Transverse colon (tissue), 4 donors: ENCODE results near the gene FBXO44. TPM values are rescaled to one million over a fixed set of nuclear protein-coding genes. Genes with fewer than 3 reads are reported as not detected.

Experiments used
- DNase-seq: peaks from one replicate; pipeline ENCODE4 v3.0.0-alpha.2; 2019
- H3K27ac ChIP-seq, 4 donors: fragments of 200-600 bp; sonication (generic); 2 replicates each; pipeline ENCODE4 v1.5.1; 2016 to 2018; ENCODE audit warnings: inconsistent platforms in 4 of 4
- H3K27me3 ChIP-seq: fragments of 200-600 bp; sonication (generic); 2 replicates; pipeline ENCODE4 v1.5.1; 2017; ENCODE audit warnings: inconsistent platforms
- H3K36me3 ChIP-seq, 4 donors: fragments of 200-600 bp; sonication (generic); 2 replicates each; pipeline ENCODE4 v1.5.1; 2017 to 2019; ENCODE audit warnings: inconsistent platforms in 4 of 4
- H3K4me1 ChIP-seq, 4 donors: fragments of 200-600 bp; sonication (generic); 2 replicates each; pipeline ENCODE4 v1.5.1; 2017 to 2020; ENCODE audit warnings: inconsistent platforms in 4 of 4
- H3K4me3 ChIP-seq, 4 donors: fragments of 200-600 bp; sonication (generic); 1 replicate in 1 of 4; 2 replicates in 3 of 4; pipeline versions ENCODE4 v1.5.1 to v1.6.1; 2017 to 2019; ENCODE audit warnings: inconsistent platforms in 4 of 4
- H3K9me3 ChIP-seq, 2 donors: fragments of 200-600 bp; sonication (generic); 2 replicates each; pipeline ENCODE4 v1.5.1; 2017 to 2019; ENCODE audit warnings: inconsistent platforms in 2 of 2
- CTCF ChIP-seq, 5 experiments: fragments of 200-600 bp in 3 of 5; fragments of 450-650 bp in 2 of 5; sonication (generic) in 3 of 5; IDR thresholded peaks; 1 replicate in 2 of 5; 2 replicates in 3 of 5; pipeline ENCODE4 v1.5.1; 2016 to 2017; ENCODE audit warnings: antibody characterized with exemption in 5 of 5, inconsistent platforms in 3 of 5, mild to moderate bottlenecking in 2 of 5, moderate library complexity in 1 of 5
- EP300 ChIP-seq: sonication (generic); formaldehyde crosslinking; IDR thresholded peaks from one replicate; pipeline ENCODE4 v1.6.1; 2017; ENCODE audit warnings: antibody characterized with exemption, low read depth
- POLR2A ChIP-seq: fragments of 450-650 bp; IDR thresholded peaks from one replicate; pipeline ENCODE4 v1.6.1; 2016; ENCODE audit warnings: antibody characterized with exemption, mild to moderate bottlenecking, moderate library complexity
- POLR2AphosphoS5 ChIP-seq, 3 donors: sonication (generic); formaldehyde crosslinking; IDR thresholded peaks; one replicate each; pipeline ENCODE4 v1.6.1; 2016; ENCODE audit warnings: antibody characterized with exemption in 3 of 3
- WGBS, 2 donors: methylation state at CpG; one replicate each; pipeline ENCODE4 v1.1.5; 2018; ENCODE audit warnings: low coverage in 1 of 2; 5-methylcytosine and 5-hydroxymethylcytosine counted together
- in situ Hi-C, 4 donors: fragments of 200-750 bp; cut with MboI; loops; one replicate each; pipeline versions ENCODE4 v1.15.0 to v1.15.1; 2017; ENCODE audit warnings: low sequenced_read_pairs in 3 of 4, low pct_ligation_motif_present in 1 of 4, low pct_unique_long_range_greater_than_20kb in 1 of 4
- intact Hi-C: fragments of 100-400 bp; cut with DNase I; formaldehyde crosslinking; loops from one replicate; pipeline ENCODE4 v1.15.1; 2023; ENCODE audit warnings: low total_unique reads
- total RNA-seq, 4 donors: library from RNA; depleted of rRNA; stranded (reverse); fragments of >200 nt; gene quantifications; one replicate each; pipeline ENCODE4 v1.1.0, GENCODE V29; 2016

The FBXO44 gene
- total RNA-seq, 4 donors from 2014 or later, result 3.2 to 10.5 (median 6.9) TPM

- H3K27me3 ChIP-seq, result peaks cover 38% of the 10 kb centered on the region
- no peak for TF ChIP-seq CTCF (IDR thresholded peaks at IDR 0.05)
- no peak for TF ChIP-seq POLR2AphosphoS5 (IDR thresholded peaks at IDR 0.05)
- TF ChIP-seq EP300, result no peak
- TF ChIP-seq POLR2A, result no peak
- intact Hi-C loops, result loop anchor here (5.0 kb wide), 1 partner anchor 64 kb away; no protein-coding TSS in a partner anchor
- H3K9me3 ChIP-seq, result no peaks in the 10 kb centered on the region
- peak overlapping the region in 3 of 4 donors; percentile 55 to 85 (median 73) for H3K4me3 ChIP-seq
- H3K4me1 ChIP-seq, result peaks cover 22 to 39% (median 32%) of the 10 kb centered on the region in 4 donors
- peak overlapping the region in 2 of 4 donors; percentile 48 to 75 for H3K27ac ChIP-seq
- 71 to 73% methylated on average over 3 to 7 of the region's 7 CpGs for WGBS, 2 donors
- in situ Hi-C loops, result no loop called here
- no peaks in the 10 kb centered on the region for H3K36me3 ChIP-seq
- no peak for DNase-seq
Measured at GRCh38 chr1:11653861-11654136, 878 bp upstream of the FBXO44 start.

DNA sequence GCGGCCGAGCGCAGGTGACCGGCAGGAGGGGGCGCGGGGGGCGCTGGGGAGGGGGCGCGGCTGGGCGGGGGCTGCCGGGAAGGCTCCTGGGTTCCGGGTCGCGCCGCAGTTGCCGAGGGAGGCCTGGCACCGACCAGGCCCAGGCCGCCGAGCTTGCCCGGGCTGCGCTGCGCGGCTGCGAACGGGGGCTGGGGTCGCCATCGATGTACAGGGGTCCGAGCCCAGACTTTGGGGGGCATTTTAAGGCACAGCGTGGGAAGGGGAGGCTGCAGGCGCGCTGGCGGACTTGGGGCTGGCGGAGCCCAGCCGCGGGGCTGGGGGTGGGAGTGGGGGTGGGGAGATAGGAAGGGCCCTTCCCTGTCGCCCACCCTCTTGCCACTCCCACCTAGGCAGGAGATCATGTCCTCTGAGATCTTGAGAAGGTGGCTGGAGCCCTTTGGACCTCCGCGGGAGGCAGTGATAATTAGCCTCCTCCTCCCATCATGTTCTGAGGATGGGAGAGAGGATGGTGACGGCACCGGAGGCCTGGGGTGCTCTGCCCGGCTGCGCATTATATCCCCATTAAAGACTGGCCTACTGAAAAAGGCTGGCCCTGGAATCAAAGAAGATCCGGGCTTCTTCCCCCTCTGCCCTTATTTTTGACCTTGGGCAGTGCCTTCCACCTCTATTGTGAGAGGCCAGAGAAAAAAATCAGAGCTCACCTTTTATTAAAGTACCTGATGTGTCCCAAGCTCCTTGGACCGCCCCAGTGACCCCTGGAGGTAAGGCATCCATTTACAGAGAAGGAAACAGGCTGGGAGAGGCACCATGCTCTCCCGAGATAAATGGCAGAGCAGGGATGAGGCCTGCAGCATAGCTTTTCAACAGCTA is 497 bp downstream of the FBXO44 start:
- in situ Hi-C loops, result loop anchor here in 1 of 4 donors (5.0 kb wide), 1 partner anchor 62 kb away; no protein-coding TSS in a partner anchor

DNA sequence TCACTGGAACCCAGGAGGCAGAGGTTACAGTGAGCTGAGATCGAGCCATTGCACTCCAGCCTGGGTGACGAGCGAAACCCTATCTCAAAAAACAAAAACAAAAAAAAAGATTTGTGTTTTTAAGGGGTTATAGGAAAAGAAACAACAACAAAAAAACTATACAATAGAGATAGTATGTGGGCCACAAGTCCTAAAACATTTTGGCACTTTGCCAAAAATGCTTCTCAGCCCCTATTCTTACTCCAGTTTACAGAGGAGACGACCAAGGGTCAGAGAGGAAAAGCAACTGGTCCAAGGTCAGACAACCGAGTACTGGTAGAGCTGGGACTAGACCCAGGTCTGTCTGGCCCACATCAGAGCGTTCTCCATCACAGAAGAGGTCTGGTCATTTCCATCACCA is 3.0 kb downstream of the FBXO44 start:
- H3K4me1 ChIP-seq, result peaks cover 11 to 18% (median 14%) of the 10 kb centered on the region in 4 donors
- no peak overlapping the region for H3K27ac ChIP-seq
- no peaks in the 10 kb centered on the region for H3K9me3 ChIP-seq
- intact Hi-C loops, result no loop called here
- TF ChIP-seq EP300 (no peak), POLR2AphosphoS5 (IDR thresholded peaks at IDR 0.05) (no peak), CTCF (IDR thresholded peaks at IDR 0.05) (no peak), POLR2A (no peak)
- DNase-seq, result no peak
- H3K27me3 ChIP-seq, result peaks cover 12% of the 10 kb centered on the region
- H3K36me3 ChIP-seq, result no peaks in the 10 kb centered on the region
- in situ Hi-C loops, result loop anchor here in 1 of 4 donors (5.0 kb wide), 1 partner anchor 60 kb away; no protein-coding TSS in a partner anchor
- WGBS, 2 donors, result 81 to 85% methylated on average over 5 to 6 of the region's 6 CpGs
- H3K4me3 ChIP-seq, result no peak overlapping the region

More for the DNA sequence above, 497 bp downstream of the FBXO44 start:
- Histone ChIP-seq H3K36me3 (no peaks in the 10 kb centered on the region), H3K27me3 (peaks cover 24% of the 10 kb centered on the region), H3K4me3 (peak overlapping the region; percentile 50 to 85 (median 64)), H3K4me1 (peaks cover 18 to 25% (median 20%) of the 10 kb centered on the region in 4 donors), H3K27ac (peak overlapping the region in 2 of 4 donors; percentile 42 to 43), H3K9me3 (no peaks in the 10 kb centered on the region)
- no peak for DNase-seq
- TF ChIP-seq POLR2A, result no peak
- TF ChIP-seq EP300, result no peak
- TF ChIP-seq POLR2AphosphoS5 (IDR thresholded peaks at IDR 0.05), result no peak
- TF ChIP-seq CTCF (IDR thresholded peaks at IDR 0.05), result no peak
- WGBS, 2 donors, result 21% methylated on average over 17 of the region's 45 CpGs; no CpG with 5 or more reads in 1 of the 2 donors
- intact Hi-C loops, result loop anchor here (5.0 kb wide), 1 partner anchor 62 kb away; no protein-coding TSS in a partner anchor

GRCh38 chr1:11658542-11658941 is 3.9 kb downstream of the FBXO44 start:
- Histone ChIP-seq H3K9me3 (no peaks in the 10 kb centered on the region), H3K27me3 (peaks cover 12% of the 10 kb centered on the region), H3K4me3 (no peak overlapping the region), H3K4me1 (peaks cover 11 to 18% (median 14%) of the 10 kb centered on the region in 4 donors), H3K36me3 (no peaks in the 10 kb centered on the region), H3K27ac (no peak overlapping the region)
- DNase-seq, result no peak
- in situ Hi-C loops (loop anchor here in 1 of 4 donors (5.0 kb wide), 1 partner anchor 59 kb away; no protein-coding TSS in a partner anchor), intact Hi-C loops (no loop called here)
- WGBS, 2 donors, result 81 to 88% methylated on average over 3 to 23 of the region's 23 CpGs
- TF ChIP-seq CTCF (IDR thresholded peaks at IDR 0.05), result no peak
- no peak for TF ChIP-seq POLR2AphosphoS5 (IDR thresholded peaks at IDR 0.05)
- TF ChIP-seq EP300, result no peak
- no peak for TF ChIP-seq POLR2A
